Ramos (cell line): ENCODE data around the gene KCNN3.

ENCODE experiments used
- in situ Hi-C: fragments of 300-500 bp; cut with MboI; formaldehyde crosslinking; loops from one replicate; pipeline ENCODE4 v1.14.3; 2022; ENCODE audit warnings: low sequenced_read_pairs; ENCODE audit not compliant: unreplicated experiment

The KCNN3 gene

DNA sequence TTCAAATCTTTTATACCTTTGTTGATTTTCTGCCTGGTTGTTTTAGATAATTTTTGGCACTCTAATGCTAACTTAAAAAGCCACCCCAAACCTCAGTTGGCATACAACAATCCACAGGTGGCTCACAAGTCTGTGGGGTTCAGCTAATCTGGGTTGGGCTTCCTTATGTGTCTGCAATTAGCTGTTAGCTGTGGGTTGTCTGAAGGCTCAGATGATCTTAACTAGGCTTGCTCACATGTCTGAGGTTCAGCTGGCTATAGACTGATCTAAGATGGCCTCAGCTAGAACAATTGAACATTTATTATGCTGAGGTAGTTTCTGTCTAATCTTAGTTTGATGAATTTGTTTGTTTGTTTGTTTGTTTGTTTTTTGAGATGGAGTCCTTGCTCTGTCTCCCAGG lies 217.2 kb downstream of the KCNN3 start:
- in situ Hi-C loops: loop anchor here (25.0 kb wide), 1 partner anchor 409 kb away; the partner anchor contains the start of genes ADAM15 and EFNA4
